ENCODE results near the gene DUOX1. TPM values are rescaled to one million over a fixed set of nuclear protein-coding genes. Genes with fewer than 3 reads are reported as not detected.
A peak's percentile ranks its signal among the peaks of the same experiment; 100 is the strongest.

Gene DUOX1
- total and polyA plus RNA-seq, 9 of the 15 experiments (the other 6 are each of a cell fraction or from before 2014, with no cell fraction given): 0.01 to 0.22 (median 0.01) TPM; not detected in 6

DNA sequence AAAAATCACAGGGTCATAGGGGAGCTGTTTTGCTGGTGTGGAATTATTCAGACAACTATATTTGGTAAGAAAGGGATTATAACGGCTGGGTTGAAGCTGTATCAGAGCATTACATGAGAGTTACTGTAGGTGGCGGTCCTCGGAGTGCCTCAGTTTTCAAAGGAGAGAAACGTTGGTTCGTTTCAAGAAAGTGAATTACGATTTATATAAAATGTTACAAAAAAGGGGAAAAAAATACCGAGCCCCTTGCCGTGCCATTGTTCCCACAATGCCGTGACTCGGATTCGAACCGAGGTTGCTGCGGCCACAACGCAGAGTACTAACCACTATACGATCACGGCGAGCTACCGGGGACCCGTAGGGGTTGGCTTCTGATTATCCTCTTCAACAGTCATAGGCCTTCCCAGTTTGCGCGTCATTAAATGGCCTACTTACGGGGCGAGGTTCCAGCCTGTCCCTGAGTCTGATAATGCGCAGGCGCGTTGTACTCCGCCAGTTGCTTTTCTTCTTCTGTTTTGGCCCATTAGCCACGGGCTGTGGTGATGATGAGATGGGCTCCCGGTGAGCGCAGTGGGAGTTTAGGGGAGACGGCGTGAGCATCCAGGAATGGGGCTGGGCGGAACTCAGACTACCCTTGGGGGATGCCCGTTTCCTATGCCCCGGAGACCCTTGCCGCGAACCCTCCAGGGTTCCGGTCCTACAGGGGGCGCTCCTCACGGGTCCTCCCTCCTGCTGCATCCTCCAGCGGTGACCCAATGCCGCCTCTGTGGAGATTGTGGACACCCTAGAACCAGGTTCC lies 68.7 kb downstream of the DUOX1 start (continued):
- no peak for TF ChIP-seq HNRNPH1 (optimal IDR thresholded peaks at IDR 0.05; ENCODE audit: low read depth, low read length)
- TF ChIP-seq, protein P1, sequence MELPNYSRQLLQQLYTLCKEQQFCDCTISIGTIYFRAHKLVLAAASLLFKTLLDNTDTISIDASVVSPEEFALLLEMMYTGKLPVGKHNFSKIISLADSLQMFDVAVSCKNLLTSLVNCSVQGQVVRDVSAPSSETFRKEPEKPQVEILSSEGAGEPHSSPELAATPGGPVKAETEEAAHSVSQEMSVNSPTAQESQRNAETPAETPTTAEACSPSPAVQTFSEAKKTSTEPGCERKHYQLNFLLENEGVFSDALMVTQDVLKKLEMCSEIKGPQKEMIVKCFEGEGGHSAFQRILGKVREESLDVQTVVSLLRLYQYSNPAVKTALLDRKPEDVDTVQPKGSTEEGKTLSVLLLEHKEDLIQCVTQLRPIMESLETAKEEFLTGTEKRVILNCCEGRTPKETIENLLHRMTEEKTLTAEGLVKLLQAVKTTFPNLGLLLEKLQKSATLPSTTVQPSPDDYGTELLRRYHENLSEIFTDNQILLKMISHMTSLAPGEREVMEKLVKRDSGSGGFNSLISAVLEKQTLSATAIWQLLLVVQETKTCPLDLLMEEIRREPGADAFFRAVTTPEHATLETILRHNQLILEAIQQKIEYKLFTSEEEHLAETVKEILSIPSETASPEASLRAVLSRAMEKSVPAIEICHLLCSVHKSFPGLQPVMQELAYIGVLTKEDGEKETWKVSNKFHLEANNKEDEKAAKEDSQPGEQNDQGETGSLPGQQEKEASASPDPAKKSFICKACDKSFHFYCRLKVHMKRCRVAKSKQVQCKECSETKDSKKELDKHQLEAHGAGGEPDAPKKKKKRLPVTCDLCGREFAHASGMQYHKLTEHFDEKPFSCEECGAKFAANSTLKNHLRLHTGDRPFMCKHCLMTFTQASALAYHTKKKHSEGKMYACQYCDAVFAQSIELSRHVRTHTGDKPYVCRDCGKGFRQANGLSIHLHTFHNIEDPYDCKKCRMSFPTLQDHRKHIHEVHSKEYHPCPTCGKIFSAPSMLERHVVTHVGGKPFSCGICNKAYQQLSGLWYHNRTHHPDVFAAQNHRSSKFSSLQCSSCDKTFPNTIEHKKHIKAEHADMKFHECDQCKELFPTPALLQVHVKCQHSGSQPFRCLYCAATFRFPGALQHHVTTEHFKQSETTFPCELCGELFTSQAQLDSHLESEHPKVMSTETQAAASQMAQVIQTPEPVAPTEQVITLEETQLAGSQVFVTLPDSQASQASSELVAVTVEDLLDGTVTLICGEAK (IDR thresholded peaks at IDR 0.05): peak; percentile 90
- TF ChIP-seq, protein P1 (CRISPR knock-in tag; IDR thresholded peaks at IDR 0.05): no peak
- TF ChIP-seq SREBF2 (CRISPR knock-in tag; IDR thresholded peaks at IDR 0.05): no peak
- no peak for TF ChIP-seq RBM15 (IDR thresholded peaks at IDR 0.05; ENCODE audit: insufficient read depth, low read length)
- no peak for TF ChIP-seq KLF6 (CRISPR knock-in tag; IDR thresholded peaks at IDR 0.05; ENCODE audit: borderline replicate concordance)
- no peak for TF ChIP-seq EZH2 (IDR thresholded peaks at IDR 0.05; ENCODE audit: borderline replicate concordance, low read depth, low read length)
- peak; percentile 28 for TF ChIP-seq CHD1 (IDR thresholded peaks at IDR 0.05; ENCODE audit: low read length)
- no peak for TF ChIP-seq MCM2 (IDR thresholded peaks at IDR 0.05; ENCODE audit: low read depth)
- peak; percentile 56 for TF ChIP-seq CC2D1A (IDR thresholded peaks at IDR 0.05)
- peak; percentile 25; the same call in 1 of the 2 replicates for TF ChIP-seq GATAD2B (IDR thresholded peaks at IDR 0.05; ENCODE audit: borderline replicate concordance)
- TF ChIP-seq, protein P2, sequence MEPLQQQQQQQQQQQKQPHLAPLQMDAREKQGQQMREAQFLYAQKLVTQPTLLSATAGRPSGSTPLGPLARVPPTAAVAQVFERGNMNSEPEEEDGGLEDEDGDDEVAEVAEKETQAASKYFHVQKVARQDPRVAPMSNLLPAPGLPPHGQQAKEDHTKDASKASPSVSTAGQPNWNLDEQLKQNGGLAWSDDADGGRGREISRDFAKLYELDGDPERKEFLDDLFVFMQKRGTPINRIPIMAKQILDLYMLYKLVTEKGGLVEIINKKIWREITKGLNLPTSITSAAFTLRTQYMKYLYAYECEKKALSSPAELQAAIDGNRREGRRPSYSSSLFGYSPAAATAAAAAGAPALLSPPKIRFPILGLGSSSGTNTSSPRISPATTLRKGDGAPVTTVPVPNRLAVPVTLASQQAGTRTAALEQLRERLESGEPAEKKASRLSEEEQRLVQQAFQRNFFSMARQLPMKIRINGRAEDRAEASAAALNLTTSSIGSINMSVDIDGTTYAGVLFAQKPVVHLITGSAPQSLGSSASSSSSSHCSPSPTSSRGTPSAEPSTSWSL (CRISPR knock-in tag; IDR thresholded peaks at IDR 0.05; ENCODE audit: borderline replicate concordance): no peak
- TF ChIP-seq, protein P3, sequence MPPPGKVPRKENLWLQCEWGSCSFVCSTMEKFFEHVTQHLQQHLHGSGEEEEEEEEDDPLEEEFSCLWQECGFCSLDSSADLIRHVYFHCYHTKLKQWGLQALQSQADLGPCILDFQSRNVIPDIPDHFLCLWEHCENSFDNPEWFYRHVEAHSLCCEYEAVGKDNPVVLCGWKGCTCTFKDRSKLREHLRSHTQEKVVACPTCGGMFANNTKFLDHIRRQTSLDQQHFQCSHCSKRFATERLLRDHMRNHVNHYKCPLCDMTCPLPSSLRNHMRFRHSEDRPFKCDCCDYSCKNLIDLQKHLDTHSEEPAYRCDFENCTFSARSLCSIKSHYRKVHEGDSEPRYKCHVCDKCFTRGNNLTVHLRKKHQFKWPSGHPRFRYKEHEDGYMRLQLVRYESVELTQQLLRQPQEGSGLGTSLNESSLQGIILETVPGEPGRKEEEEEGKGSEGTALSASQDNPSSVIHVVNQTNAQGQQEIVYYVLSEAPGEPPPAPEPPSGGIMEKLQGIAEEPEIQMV (tag; conservative IDR thresholded peaks at IDR 0.05; ENCODE audit: low read depth): no peak
- TF ChIP-seq ARNT (IDR thresholded peaks at IDR 0.05): 0 out of 4 replicates have a peak, but pooled peaks have one; percentile 39 to 53
- TF ChIP-seq SPI1 (IDR thresholded peaks at IDR 0.05; ENCODE audit: borderline replicate concordance, low read depth, low read length): no peak
- TF ChIP-seq SNIP1 (IDR thresholded peaks at IDR 0.05; ENCODE audit: low read depth): no peak
